ENCODE data around the gene DLX5. TPM values are rescaled to one million over a fixed set of nuclear protein-coding genes. Genes with fewer than 3 reads are reported as not detected.

The DLX5 gene
- total and polyA plus RNA-seq, 9 of the 15 experiments (the other 6 are each of a cell fraction or from before 2014, with no cell fraction given) = not detected

DNA sequence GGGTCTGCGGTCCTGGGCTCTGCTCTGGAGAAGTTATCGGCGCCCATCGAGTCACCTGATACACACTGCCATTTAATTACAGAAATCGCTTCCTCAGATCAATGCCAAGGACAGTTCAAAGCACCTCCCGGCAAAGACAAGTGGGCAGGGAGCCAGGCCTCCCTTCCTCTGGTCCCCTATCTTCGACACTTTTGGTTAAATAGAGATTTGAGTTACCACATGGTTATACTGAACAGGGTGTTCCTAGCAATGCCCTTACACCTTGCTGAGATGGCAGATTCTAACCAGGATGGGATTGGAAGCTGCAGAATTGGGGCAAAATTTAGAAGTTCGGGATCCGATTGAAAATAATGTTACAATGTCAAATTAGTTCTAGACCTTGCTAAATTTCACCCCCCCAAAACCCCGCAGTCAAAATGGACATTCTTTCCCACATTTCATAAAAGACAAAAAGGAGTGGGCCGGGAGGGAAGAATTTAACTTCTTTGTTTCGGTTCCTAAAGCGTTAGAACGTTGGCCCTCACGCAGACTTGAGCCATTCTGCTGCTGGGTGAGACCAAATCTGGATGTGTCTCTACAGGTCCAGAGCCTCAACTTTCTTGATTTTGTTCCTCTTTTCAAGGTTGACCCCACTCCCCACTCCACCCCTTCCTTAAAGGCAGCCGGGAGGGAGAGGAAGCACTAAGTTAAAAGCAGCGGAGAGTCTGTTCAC, 2.2 kb upstream of the DLX5 start:
- H3K4me1 ChIP-seq (replicated peaks in 1 of 2; ENCODE audit: control insufficient read depth in 2 of 2, insufficient read depth in 2 of 2, low read length in 2 of 2) = peaks cover 0 to 9% of the 10 kb centered on the region in 2 experiments; a peak in 1 of 5 replicates
- no peaks in the 10 kb centered on the region for H3K79me2 ChIP-seq (ENCODE audit: control insufficient read depth, insufficient read depth, low read length)
- H3K4me2 ChIP-seq (ENCODE audit: insufficient read depth, low read length) = no peak overlapping the region
- H3K36me3 ChIP-seq (ENCODE audit: control insufficient read depth, insufficient read depth, low read length) = no peaks in the 10 kb centered on the region
- H2AFZ ChIP-seq (ENCODE audit: low read depth, low read length) = no peak overlapping the region
- no peak; the same call in 2 of the 3 replicates for ATAC-seq
- H3K27ac ChIP-seq (ENCODE audit: extremely low read depth, low read depth, low read length) = no peak overlapping the region
- in situ Hi-C loops (cut with MboI) = loop anchor here (5.0 to 10.0 kb wide), 2 partner anchors 945 to 1112 kb away; no protein-coding TSS in a partner anchor
- no peak overlapping the region; a peak in 1 of 4 replicates for H3K9ac ChIP-seq (ENCODE audit: insufficient read depth in 1 of 2, low read depth in 2 of 2, low read length in 2 of 2)
- peak; percentile 29 for FAIRE-seq
- H3K4me3 ChIP-seq = no peak overlapping the region
- H4K20me1 ChIP-seq (replicated peaks; ENCODE audit: control insufficient read depth, insufficient read depth, low read length) = 0 out of 2 replicates have a peak, but pooled peaks cover 5% of the 10 kb centered on the region
- BruUV-seq (replicated peaks) = no TSS peak
- no peak for DNase-seq (ENCODE audit: extremely low read depth in 1 of 4, low spot score in 3 of 4)
- CTCF ChIA-PET (ENCODE audit: low intra/inter-chr PET ratio) = interaction anchor here (0.9 to 2.3 kb wide), 4 partner anchors 611 to 1110 kb away, joined by 3 to 21 read pairs (median 10); no protein-coding TSS in a partner anchor
- no peak for TF ChIP-seq KLF13 (tag; IDR thresholded peaks at IDR 0.05; ENCODE audit: borderline replicate concordance, low read depth)
- no peak for TF ChIP-seq STAT5A (IDR thresholded peaks at IDR 0.05; ENCODE audit: borderline replicate concordance, low read length)
- no peak for TF ChIP-seq PHTF2 (CRISPR knock-in tag; IDR thresholded peaks at IDR 0.05)
- TF ChIP-seq E2F3 (CRISPR knock-in tag; IDR thresholded peaks at IDR 0.05) = no peak
- TF ChIP-seq XRCC4 (IDR thresholded peaks at IDR 0.05; ENCODE audit: extremely low read depth, insufficient read depth, insufficient read length) = no peak
- TF ChIP-seq ZC3H8 (IDR thresholded peaks at IDR 0.05) = no peak
- TF ChIP-seq ELF2 (CRISPR knock-in tag; IDR thresholded peaks at IDR 0.05) = no peak
- TF ChIP-seq RBM25 (IDR thresholded peaks at IDR 0.05; ENCODE audit: low read depth, low read length, severe bottlenecking) = no peak
- no peak for TF ChIP-seq PURB (CRISPR knock-in tag; IDR thresholded peaks at IDR 0.05; ENCODE audit: low read depth)
- no peak for TF ChIP-seq CAMTA2 (CRISPR knock-in tag; conservative IDR thresholded peaks at IDR 0.05)
- no peak for TF ChIP-seq LARP7 (IDR thresholded peaks at IDR 0.05)
- POLR2A ChIA-PET = interaction anchor here (0.6 to 0.8 kb wide), 3 partner anchors 9 to 1127 kb away, joined by 3 to 5 read pairs (median 3); no protein-coding TSS in a partner anchor
- intact Hi-C loops (cut with micrococcal nuclease) = loop anchor here (1.0 to 5.0 kb wide), 4 partner anchors 612 to 1305 kb away; no protein-coding TSS in a partner anchor
- H3K27me3 ChIP-seq (ENCODE audit: control insufficient read depth in 2 of 2, insufficient read depth in 2 of 2, low read length in 2 of 2) = peaks cover 55 to 58% of the 10 kb centered on the region in 2 experiments
- H3K9me3 ChIP-seq (replicated peaks; ENCODE audit: control insufficient read depth, insufficient read depth, low read depth, low read length) = no peaks in the 10 kb centered on the region
- 6% methylated on average over 17 of the region's 17 CpGs for WGBS (ENCODE audit: insufficient coverage, low coverage, missing lambda C conversion rate)
- no peaks in the 10 kb centered on the region for H3K9me1 ChIP-seq (ENCODE audit: control insufficient read depth, insufficient read depth, low read length)

Data from K562 (cell line).